GM21825 (cell line): ENCODE data around the gene MAP4.
"Not testable (repeated sequence)": the region's sequence is repeated elsewhere in the genome, so short reads cannot be mapped to it uniquely, and the experiment has no call there.

ENCODE experiments used
- ATAC-seq: cut with Tn5 transposase; IDR thresholded peaks from one replicate; pipeline ENCODE4 v1.9.1; 2021; ENCODE audit warnings: mild to moderate bottlenecking, moderate library complexity; ENCODE audit not compliant: unreplicated experiment

The MAP4 gene

GRCh38 chr3:47901280-47901833 is 114.9 kb downstream of the MAP4 start:
- ATAC-seq: no peak

GRCh38 chr3:47899495-47900108 is 116.6 kb downstream of the MAP4 start:
- no peak for ATAC-seq

- ATAC-seq: no peak
These were observed 118.3 kb downstream of the MAP4 start for GRCh38 chr3:47897954-47898353.

- ATAC-seq: no peak
These were observed 119.5 kb downstream of the MAP4 start for GRCh38 chr3:47896736-47897135.

GRCh38 chr3:47895241-47895640 is 121.0 kb downstream of the MAP4 start:
- no peak for ATAC-seq

- no peak for ATAC-seq
These were observed 123.8 kb downstream of the MAP4 start for GRCh38 chr3:47892286-47893040.

GRCh38 chr3:47891613-47892005 is 124.6 kb downstream of the MAP4 start:
- ATAC-seq: no peak

- no peak for ATAC-seq
These were observed 125.2 kb downstream of the MAP4 start for GRCh38 chr3:47890828-47891612.

GRCh38 chr3:47890126-47890827 is 125.9 kb downstream of the MAP4 start:
- no peak for ATAC-seq

- no peak for ATAC-seq
These were observed 127.0 kb downstream of the MAP4 start for GRCh38 chr3:47888986-47889757.

GRCh38 chr3:47887991-47888390 is 128.2 kb downstream of the MAP4 start:
- ATAC-seq: not testable (repeated sequence)

GRCh38 chr3:47885168-47885567 is 131.0 kb downstream of the MAP4 start:
- ATAC-seq: no peak

GRCh38 chr3:47884603-47885002 is 131.6 kb downstream of the MAP4 start:
- ATAC-seq: no peak

- no peak for ATAC-seq
These were observed 133.9 kb downstream of the MAP4 start for GRCh38 chr3:47882338-47882737.

GRCh38 chr3:47877719-47878118 is 138.5 kb downstream of the MAP4 start:
- no peak for ATAC-seq

- no peak for ATAC-seq
These were observed 138.9 kb downstream of the MAP4 start for GRCh38 chr3:47877290-47877689.

- no peak for ATAC-seq
These were observed 141.3 kb downstream of the MAP4 start for GRCh38 chr3:47874913-47875312.

GRCh38 chr3:47874438-47874837 is 141.8 kb downstream of the MAP4 start:
- no peak for ATAC-seq

GRCh38 chr3:47872916-47873315 is 143.3 kb downstream of the MAP4 start:
- ATAC-seq: no peak

- ATAC-seq: no peak
These were observed 144.8 kb downstream of the MAP4 start for GRCh38 chr3:47871389-47871788.
